ENCODE measurements around the gene COX7B2. TPM values are rescaled to one million over a fixed set of nuclear protein-coding genes. Genes with fewer than 3 reads are reported as not detected.

COX7B2 gene
- total and polyA plus RNA-seq, 10 of the 15 experiments (the other 5 are each of a cell fraction or from before 2014, with no cell fraction given) = not detected

DNA sequence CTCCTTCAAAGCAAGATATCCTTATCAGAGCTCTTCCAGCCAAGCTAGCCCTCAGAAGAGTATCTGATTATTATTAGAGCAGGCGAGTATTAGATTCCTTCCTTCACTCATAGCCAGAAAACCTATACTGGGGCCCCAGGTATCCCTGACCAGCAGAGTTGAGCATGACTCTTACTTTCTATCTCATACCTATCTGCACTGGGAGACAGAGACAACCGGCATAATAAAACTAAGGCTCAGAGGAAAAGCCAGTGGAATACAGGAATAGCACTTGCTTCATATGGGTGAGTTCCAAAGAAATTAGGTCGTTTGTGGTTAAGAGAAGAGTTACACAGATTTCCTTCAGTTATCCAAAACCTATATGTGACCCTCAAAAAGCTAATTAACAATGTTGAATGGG lies 41.8 kb upstream of the COX7B2 start (continued):
- TF ChIP-seq, protein P1, sequence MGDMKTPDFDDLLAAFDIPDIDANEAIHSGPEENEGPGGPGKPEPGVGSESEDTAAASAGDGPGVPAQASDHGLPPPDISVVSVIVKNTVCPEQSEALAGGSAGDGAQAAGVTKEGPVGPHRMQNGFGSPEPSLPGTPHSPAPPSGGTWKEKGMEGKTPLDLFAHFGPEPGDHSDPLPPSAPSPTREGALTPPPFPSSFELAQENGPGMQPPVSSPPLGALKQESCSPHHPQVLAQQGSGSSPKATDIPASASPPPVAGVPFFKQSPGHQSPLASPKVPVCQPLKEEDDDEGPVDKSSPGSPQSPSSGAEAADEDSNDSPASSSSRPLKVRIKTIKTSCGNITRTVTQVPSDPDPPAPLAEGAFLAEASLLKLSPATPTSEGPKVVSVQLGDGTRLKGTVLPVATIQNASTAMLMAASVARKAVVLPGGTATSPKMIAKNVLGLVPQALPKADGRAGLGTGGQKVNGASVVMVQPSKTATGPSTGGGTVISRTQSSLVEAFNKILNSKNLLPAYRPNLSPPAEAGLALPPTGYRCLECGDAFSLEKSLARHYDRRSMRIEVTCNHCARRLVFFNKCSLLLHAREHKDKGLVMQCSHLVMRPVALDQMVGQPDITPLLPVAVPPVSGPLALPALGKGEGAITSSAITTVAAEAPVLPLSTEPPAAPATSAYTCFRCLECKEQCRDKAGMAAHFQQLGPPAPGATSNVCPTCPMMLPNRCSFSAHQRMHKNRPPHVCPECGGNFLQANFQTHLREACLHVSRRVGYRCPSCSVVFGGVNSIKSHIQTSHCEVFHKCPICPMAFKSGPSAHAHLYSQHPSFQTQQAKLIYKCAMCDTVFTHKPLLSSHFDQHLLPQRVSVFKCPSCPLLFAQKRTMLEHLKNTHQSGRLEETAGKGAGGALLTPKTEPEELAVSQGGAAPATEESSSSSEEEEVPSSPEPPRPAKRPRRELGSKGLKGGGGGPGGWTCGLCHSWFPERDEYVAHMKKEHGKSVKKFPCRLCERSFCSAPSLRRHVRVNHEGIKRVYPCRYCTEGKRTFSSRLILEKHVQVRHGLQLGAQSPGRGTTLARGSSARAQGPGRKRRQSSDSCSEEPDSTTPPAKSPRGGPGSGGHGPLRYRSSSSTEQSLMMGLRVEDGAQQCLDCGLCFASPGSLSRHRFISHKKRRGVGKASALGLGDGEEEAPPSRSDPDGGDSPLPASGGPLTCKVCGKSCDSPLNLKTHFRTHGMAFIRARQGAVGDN (IDR thresholded peaks at IDR 0.05) = no peak

- Histone ChIP-seq H3K9ac (ENCODE audit: control insufficient read depth, insufficient read depth, low read length) (no peak overlapping the region), H3K27ac (ENCODE audit: control insufficient read depth, insufficient read depth) (no peak overlapping the region), H3K27me3 (replicated peaks in 1 of 2; ENCODE audit: control insufficient read depth in 2 of 2, insufficient read depth in 2 of 2, low read length in 1 of 2) (no peaks in the 10 kb centered on the region), H3K4me2 (ENCODE audit: control insufficient read depth, insufficient read depth) (no peak overlapping the region), H3K9me3 (replicated peaks; ENCODE audit: control insufficient read depth, insufficient read depth, low read length) (no peaks in the 10 kb centered on the region), H3K79me2 (ENCODE audit: control insufficient read depth, insufficient read depth, low read length) (no peaks in the 10 kb centered on the region), H3K4me3 (no peak overlapping the region), H3K36me3 (ENCODE audit: control insufficient read depth in 2 of 2, insufficient read depth in 2 of 2, low read length in 1 of 2) (no peaks in the 10 kb centered on the region), H4K20me1 (ENCODE audit: control insufficient read depth, insufficient read depth) (no peaks in the 10 kb centered on the region), H3K4me1 (ENCODE audit: control insufficient read depth, insufficient read depth, low read length) (no peaks in the 10 kb centered on the region), H2AFZ (ENCODE audit: control insufficient read depth, low read depth, low read length) (no peak overlapping the region)
- intact Hi-C loops (cut with micrococcal nuclease; ENCODE audit: unreplicated experiment) = no loop called here
- WGBS (ENCODE audit: insufficient coverage, insufficient replicate concordance, low lambda C conversion rate, missing lambda C conversion rate) = 0% methylated on average over 1 of the region's 1 CpG
- no peak for DNase-seq (ENCODE audit: low read depth, low spot score)
- in situ Hi-C loops (cut with MboI) = no loop called here
- ChIA-PET SMC1A (ENCODE audit: uncharacterized antibody, unreplicated experiment) (interaction anchor here (0.9 to 4.3 kb wide), 9 partner anchors 10 to 416 kb away, joined by 3 to 47 read pairs (median 5); no protein-coding TSS in a partner anchor), RAD21 (ENCODE audit: unreplicated experiment) (interaction anchor here (0.7 to 1.6 kb wide), 5 partner anchors 9 to 617 kb away, joined by 3 to 6 read pairs (median 4); no protein-coding TSS in a partner anchor), POLR2A (interaction anchor here (0.7 kb wide), 1 partner anchor 62 kb away, joined by 3 read pairs; no protein-coding TSS in a partner anchor), CTCF (interaction anchor here (1.0 to 6.5 kb wide), 6 partner anchors 10 to 173 kb away, joined by 3 to 41 read pairs (median 4); no protein-coding TSS in a partner anchor)
- FAIRE-seq = no peak
- no peak for ATAC-seq
- no TSS peak for BruUV-seq (replicated peaks)
- TF ChIP-seq, protein P2, sequence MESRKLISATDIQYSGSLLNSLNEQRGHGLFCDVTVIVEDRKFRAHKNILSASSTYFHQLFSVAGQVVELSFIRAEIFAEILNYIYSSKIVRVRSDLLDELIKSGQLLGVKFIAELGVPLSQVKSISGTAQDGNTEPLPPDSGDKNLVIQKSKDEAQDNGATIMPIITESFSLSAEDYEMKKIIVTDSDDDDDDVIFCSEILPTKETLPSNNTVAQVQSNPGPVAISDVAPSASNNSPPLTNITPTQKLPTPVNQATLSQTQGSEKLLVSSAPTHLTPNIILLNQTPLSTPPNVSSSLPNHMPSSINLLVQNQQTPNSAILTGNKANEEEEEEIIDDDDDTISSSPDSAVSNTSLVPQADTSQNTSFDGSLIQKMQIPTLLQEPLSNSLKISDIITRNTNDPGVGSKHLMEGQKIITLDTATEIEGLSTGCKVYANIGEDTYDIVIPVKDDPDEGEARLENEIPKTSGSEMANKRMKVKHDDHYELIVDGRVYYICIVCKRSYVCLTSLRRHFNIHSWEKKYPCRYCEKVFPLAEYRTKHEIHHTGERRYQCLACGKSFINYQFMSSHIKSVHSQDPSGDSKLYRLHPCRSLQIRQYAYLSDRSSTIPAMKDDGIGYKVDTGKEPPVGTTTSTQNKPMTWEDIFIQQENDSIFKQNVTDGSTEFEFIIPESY (IDR thresholded peaks at IDR 0.05) = no peak
- TF ChIP-seq, protein P1 (IDR thresholded peaks at IDR 0.05) = no peak
- TF ChIP-seq TARDBP (IDR thresholded peaks at IDR 0.05; ENCODE audit: borderline replicate concordance) = no peak
- no peak for TF ChIP-seq SPI1 (IDR thresholded peaks at IDR 0.05; ENCODE audit: borderline replicate concordance, insufficient read depth, low read depth, low read length)
- TF ChIP-seq ZNF24 (IDR thresholded peaks at IDR 0.05) = no peak
- no peak for TF ChIP-seq BHLHE40 (IDR thresholded peaks at IDR 0.05; ENCODE audit: borderline replicate concordance in 1 of 2, low read depth in 2 of 2, low read length in 1 of 2)
- TF ChIP-seq, protein P3, sequence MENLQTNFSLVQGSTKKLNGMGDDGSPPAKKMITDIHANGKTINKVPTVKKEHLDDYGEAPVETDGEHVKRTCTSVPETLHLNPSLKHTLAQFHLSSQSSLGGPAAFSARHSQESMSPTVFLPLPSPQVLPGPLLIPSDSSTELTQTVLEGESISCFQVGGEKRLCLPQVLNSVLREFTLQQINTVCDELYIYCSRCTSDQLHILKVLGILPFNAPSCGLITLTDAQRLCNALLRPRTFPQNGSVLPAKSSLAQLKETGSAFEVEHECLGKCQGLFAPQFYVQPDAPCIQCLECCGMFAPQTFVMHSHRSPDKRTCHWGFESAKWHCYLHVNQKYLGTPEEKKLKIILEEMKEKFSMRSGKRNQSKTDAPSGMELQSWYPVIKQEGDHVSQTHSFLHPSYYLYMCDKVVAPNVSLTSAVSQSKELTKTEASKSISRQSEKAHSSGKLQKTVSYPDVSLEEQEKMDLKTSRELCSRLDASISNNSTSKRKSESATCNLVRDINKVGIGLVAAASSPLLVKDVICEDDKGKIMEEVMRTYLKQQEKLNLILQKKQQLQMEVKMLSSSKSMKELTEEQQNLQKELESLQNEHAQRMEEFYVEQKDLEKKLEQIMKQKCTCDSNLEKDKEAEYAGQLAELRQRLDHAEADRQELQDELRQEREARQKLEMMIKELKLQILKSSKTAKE (IDR thresholded peaks at IDR 0.05; ENCODE audit: low read depth, poor library complexity, severe bottlenecking) = no peak
- TF ChIP-seq STAT1 (conservative IDR thresholded peaks at IDR 0.05) = no peak
- TF ChIP-seq JUND (IDR thresholded peaks at IDR 0.05; ENCODE audit: low read depth, low read length) = no peak
Observed at GRCh38 chr4:46949822-46950221, 40.8 kb upstream of the COX7B2 start.
